ENCODE measurements around the gene ESYT2.

DNA sequence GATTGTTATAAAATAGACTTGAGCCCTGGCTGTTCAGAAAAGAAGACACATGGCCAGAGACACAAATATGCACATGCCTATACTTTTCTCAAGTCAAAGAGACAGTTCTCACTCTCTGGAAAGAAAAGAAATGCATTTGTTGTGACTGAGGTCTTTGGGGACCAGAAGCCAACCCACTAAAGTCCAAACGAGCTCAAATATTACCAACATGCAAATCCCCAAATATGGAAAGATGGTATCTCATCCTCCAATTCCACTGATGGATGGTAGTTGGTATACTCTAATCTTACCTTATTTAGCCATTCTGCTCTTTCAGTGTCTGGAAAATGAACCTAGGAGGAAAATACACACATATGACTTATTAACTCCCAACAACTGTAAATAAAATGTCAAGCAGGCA lies 30.6 kb downstream of the ESYT2 start:
- TF ChIP-seq, protein P1, sequence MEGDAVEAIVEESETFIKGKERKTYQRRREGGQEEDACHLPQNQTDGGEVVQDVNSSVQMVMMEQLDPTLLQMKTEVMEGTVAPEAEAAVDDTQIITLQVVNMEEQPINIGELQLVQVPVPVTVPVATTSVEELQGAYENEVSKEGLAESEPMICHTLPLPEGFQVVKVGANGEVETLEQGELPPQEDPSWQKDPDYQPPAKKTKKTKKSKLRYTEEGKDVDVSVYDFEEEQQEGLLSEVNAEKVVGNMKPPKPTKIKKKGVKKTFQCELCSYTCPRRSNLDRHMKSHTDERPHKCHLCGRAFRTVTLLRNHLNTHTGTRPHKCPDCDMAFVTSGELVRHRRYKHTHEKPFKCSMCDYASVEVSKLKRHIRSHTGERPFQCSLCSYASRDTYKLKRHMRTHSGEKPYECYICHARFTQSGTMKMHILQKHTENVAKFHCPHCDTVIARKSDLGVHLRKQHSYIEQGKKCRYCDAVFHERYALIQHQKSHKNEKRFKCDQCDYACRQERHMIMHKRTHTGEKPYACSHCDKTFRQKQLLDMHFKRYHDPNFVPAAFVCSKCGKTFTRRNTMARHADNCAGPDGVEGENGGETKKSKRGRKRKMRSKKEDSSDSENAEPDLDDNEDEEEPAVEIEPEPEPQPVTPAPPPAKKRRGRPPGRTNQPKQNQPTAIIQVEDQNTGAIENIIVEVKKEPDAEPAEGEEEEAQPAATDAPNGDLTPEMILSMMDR (conservative IDR thresholded peaks at IDR 0.05 in 1 of 2, IDR thresholded peaks at IDR 0.05 in 1 of 2; ENCODE audit: low read depth in 1 of 2, low read length in 2 of 2) = no peak
- TF ChIP-seq EZH2 (IDR thresholded peaks at IDR 0.05; ENCODE audit: low read length, missing control alignments) = no peak

Measured in fibroblast of lung (primary cell).